Sigmoid colon (tissue), 4 donors: Measurements from ENCODE around the gene FNDC1.
A peak's percentile ranks its signal among the peaks of the same experiment; 100 is the strongest.

Experiments used
- CTCF ChIP-seq, 4 experiments: fragments of 450-650 bp in 3 of 4; fragments of 200-600 bp in 1 of 4; IDR thresholded peaks; one replicate each; pipeline ENCODE4 v1.5.1; 2016 to 2019; ENCODE audit warnings: antibody characterized with exemption in 4 of 4, mild to moderate bottlenecking in 3 of 4, moderate library complexity in 2 of 4
- EP300 ChIP-seq, 4 donors: sonication (generic); formaldehyde crosslinking; IDR thresholded peaks; one replicate each; pipeline ENCODE4 v1.6.1; 2017; ENCODE audit warnings: antibody characterized with exemption in 4 of 4
- POLR2A ChIP-seq, 2 donors: fragments of 450-650 bp; IDR thresholded peaks; one replicate each; pipeline ENCODE4 v1.6.1; 2016; ENCODE audit warnings: antibody characterized with exemption in 2 of 2, mild to moderate bottlenecking in 2 of 2, moderate library complexity in 2 of 2
- POLR2AphosphoS5 ChIP-seq, 4 donors: sonication (generic); formaldehyde crosslinking; IDR thresholded peaks; one replicate each; pipeline ENCODE4 v1.6.1; 2017; ENCODE audit warnings: antibody characterized with exemption in 4 of 4

- TF ChIP-seq CTCF (IDR thresholded peaks at IDR 0.05) (peak; percentile 29 to 89 (median 70)), POLR2AphosphoS5 (IDR thresholded peaks at IDR 0.05) (no peak), POLR2A (IDR thresholded peaks at IDR 0.05) (no peak), EP300 (IDR thresholded peaks at IDR 0.05) (no peak)
Measured at GRCh38 chr6:159174263-159174969, 5.2 kb downstream of the FNDC1 start.
